Measurements from ENCODE around the gene SNX10. TPM values are rescaled to one million over a fixed set of nuclear protein-coding genes. Genes with fewer than 3 reads are reported as not detected.

SNX10 gene
- total and polyA plus RNA-seq, 11 donors = 0.36 to 22.1 (median 1.1) TPM

DNA sequence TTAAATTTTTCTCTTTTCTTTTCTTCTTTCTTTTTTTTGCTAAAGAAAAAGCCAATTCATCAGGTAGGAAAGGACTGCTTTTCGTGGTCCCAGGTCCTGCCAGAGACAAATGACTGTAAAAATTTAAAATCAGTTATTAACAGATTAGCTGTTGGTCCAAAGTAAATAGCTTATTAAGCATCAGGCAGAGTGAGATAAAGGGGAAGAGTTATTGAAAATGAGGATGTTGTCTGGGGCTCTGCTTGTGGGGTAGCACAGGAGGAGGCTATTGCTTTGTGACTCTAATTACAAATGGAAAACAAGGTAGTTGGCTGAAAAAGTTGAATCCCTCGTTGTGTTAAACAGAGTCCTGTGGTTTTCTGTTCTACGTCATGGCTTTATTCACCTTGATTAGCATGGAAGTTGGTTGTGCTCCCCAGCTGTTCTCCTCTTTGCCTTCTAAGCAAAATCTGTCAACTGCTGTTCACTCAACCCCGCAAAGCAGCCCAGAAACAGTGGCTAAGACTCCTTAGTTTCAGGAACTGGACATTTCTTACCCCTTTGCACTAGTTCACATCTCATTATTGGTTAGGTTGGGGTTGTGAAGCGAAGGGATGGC, 128.9 kb downstream of the SNX10 start:
- Histone ChIP-seq H3K4me3 (no peak overlapping the region), H3K27ac (no peak overlapping the region), H3K9me3 (no peaks in the 10 kb centered on the region), H3K4me1 (no peaks in the 10 kb centered on the region), H3K36me3 (no peaks in the 10 kb centered on the region), H3K27me3 (peaks cover 0 to 4% (median 0%) of the 10 kb centered on the region in 9 donors)
- WGBS, 4 donors = 59 to 76% (median 70%) methylated on average over 5 of the region's 5 CpGs
- TF ChIP-seq POLR2A (IDR thresholded peaks at IDR 0.05) = no peak
- TF ChIP-seq, protein P1, sequence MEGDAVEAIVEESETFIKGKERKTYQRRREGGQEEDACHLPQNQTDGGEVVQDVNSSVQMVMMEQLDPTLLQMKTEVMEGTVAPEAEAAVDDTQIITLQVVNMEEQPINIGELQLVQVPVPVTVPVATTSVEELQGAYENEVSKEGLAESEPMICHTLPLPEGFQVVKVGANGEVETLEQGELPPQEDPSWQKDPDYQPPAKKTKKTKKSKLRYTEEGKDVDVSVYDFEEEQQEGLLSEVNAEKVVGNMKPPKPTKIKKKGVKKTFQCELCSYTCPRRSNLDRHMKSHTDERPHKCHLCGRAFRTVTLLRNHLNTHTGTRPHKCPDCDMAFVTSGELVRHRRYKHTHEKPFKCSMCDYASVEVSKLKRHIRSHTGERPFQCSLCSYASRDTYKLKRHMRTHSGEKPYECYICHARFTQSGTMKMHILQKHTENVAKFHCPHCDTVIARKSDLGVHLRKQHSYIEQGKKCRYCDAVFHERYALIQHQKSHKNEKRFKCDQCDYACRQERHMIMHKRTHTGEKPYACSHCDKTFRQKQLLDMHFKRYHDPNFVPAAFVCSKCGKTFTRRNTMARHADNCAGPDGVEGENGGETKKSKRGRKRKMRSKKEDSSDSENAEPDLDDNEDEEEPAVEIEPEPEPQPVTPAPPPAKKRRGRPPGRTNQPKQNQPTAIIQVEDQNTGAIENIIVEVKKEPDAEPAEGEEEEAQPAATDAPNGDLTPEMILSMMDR (IDR thresholded peaks at IDR 0.05) = no peak
- DNase-seq (no peak), ATAC-seq (no peak)
- intact Hi-C loops (cut with DNase I) = no loop called here

DNA sequence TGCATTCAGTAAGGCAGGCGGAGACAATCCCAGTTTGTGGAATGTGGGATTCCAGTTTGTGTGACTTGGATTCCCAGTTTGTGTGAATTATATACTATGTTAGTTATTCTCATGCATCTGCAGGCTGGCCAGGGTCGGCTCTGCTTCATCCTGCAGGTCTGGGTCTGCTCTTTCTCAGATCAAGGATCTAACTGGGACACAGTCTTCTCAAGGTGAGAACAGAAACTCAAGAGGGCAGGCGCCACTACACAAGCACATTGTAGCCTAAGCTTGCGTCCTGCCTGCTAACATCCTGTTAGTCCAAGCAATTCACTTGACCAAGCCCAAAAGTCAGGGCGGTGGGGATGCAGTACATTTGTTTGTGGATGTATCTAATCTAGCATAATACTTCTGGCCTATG, 131.1 kb downstream of the SNX10 start:
- TF ChIP-seq, protein P1 (IDR thresholded peaks at IDR 0.05) = no peak
- TF ChIP-seq POLR2A (IDR thresholded peaks at IDR 0.05) = no peak
- no peak for ATAC-seq
- Histone ChIP-seq H3K27ac (no peak overlapping the region), H3K4me3 (no peak overlapping the region), H3K36me3 (no peaks in the 10 kb centered on the region), H3K4me1 (no peaks in the 10 kb centered on the region), H3K9me3 (no peaks in the 10 kb centered on the region), H3K27me3 (peaks cover 0 to 4% (median 0%) of the 10 kb centered on the region in 9 donors)
- 79 to 88% (median 82%) methylated on average over 3 to 5 of the region's 5 CpGs for WGBS, 4 donors
- intact Hi-C loops (cut with DNase I) = no loop called here
- no peak for DNase-seq

DNA sequence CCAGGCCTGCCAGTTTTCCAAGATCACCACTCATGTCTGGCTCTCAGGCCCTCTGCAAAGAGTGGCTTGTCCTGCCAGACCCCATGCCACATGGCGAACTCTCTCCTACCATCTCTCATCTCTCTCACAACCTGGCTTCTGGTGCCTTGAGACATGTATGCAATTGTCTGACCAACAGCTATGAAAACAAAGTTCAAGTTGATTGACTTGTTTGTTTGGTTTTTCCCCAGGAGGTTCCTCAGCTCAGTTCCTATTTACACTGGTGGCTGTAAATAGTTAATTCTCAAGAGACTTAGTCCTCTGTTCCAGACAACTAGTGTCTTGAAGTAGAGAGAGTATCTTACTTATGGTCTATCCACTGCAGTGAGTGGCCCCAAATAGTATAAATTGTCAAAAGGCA, 131.8 kb downstream of the SNX10 start:
- H3K9me3 ChIP-seq = no peaks in the 10 kb centered on the region
- intact Hi-C loops (cut with DNase I) = no loop called here
- no peaks in the 10 kb centered on the region for H3K4me1 ChIP-seq
- no peak overlapping the region for H3K27ac ChIP-seq
- H3K36me3 ChIP-seq = no peaks in the 10 kb centered on the region
- no peak overlapping the region for H3K4me3 ChIP-seq
- ATAC-seq (no peak), DNase-seq (no peak)
- TF ChIP-seq, protein P1 (IDR thresholded peaks at IDR 0.05) = no peak
- no peak for TF ChIP-seq POLR2A (IDR thresholded peaks at IDR 0.05)
- WGBS, 4 donors = 84 to 92% (median 88%) methylated on average over 1 of the region's 1 CpG
- peaks cover 0 to 4% (median 0%) of the 10 kb centered on the region in 9 donors for H3K27me3 ChIP-seq

Other genes with a start within 250 kb of the SNX10 start
- gene NFE2L3, start 139.7 kb upstream of the SNX10 start, total RNA-seq = 1 to 10 TPM in 7 of 9 donors, under 1 TPM in 2; 0.75 to 5.6 (median 1.8) TPM
- gene NFE2L3, start 139.7 kb upstream of the SNX10 start, polyA plus RNA-seq = 1 to 10 TPM; 1.1 to 1.8 TPM
- gene HNRNPA2B1, start 91.1 kb upstream of the SNX10 start, total RNA-seq = 100 to 1,000 TPM; 142 to 411 (median 377) TPM
- 100 to 1,000 TPM; 590 to 732 TPM for gene HNRNPA2B1, start 91.1 kb upstream of the SNX10 start, polyA plus RNA-seq
- 10 to 100 TPM; 31.5 to 70.1 (median 59.9) TPM for gene CBX3, start 90.1 kb upstream of the SNX10 start, total RNA-seq
- 10 to 100 TPM; 50.4 to 66.2 TPM for gene CBX3, start 90.1 kb upstream of the SNX10 start, polyA plus RNA-seq